Lower leg skin (tissue), 3 donors: ENCODE results near the gene SPATA13.

Experiments used
- CTCF ChIP-seq, 3 donors: fragments of 450-650 bp; IDR thresholded peaks; one replicate each; pipeline ENCODE4 v1.5.1; 2016; ENCODE audit warnings: antibody characterized with exemption in 3 of 3, mild to moderate bottlenecking in 3 of 3, moderate library complexity in 2 of 3
- POLR2A ChIP-seq, 2 donors: fragments of 450-650 bp; IDR thresholded peaks; one replicate each; pipeline ENCODE4 v1.6.1; 2016 to 2017; ENCODE audit warnings: antibody characterized with exemption in 2 of 2, mild to moderate bottlenecking in 1 of 2, moderate library complexity in 1 of 2

DNA sequence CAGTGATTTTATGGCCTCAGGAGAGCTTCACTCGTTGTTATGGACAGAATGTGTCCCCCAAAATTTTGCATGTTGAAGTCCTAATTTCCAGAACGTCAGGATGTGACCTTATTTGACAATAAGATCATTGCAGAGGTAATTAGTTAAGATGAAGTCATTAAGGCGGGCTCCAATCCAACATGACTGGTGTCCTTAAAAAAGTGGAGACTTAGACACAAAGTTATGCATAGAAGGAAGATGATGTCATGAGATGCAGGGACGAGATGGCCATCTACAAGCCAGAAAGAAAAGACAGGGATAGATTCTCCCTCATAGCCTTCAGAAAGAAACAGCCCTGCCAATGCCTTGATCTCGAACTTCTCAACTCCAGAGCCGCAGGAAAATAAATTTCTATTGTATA is 25.8 kb upstream of the SPATA13 start:
- TF ChIP-seq CTCF (IDR thresholded peaks at IDR 0.05) (no peak), POLR2A (IDR thresholded peaks at IDR 0.05) (no peak)
